Pulmonary artery endothelial cell (primary cell): Measurements from ENCODE around the gene FADS6. TPM values are rescaled to one million over a fixed set of nuclear protein-coding genes. Genes with fewer than 3 reads are reported as not detected.
"Not testable (repeated sequence)": the region's sequence is repeated elsewhere in the genome, so short reads cannot be mapped to it uniquely, and the experiment has no call there.

Source experiments
- DNase-seq: peaks from one replicate; pipeline ENCODE4 v3.0.0-alpha.2; 2011; ENCODE audit warnings: low read depth, low spot score
- total RNA-seq: library from RNA; depleted of rRNA; stranded (reverse); fragments of >200 nt; gene quantifications from 2 replicates; pipeline ENCODE4 v1.2.3, GENCODE V29; 2014

The FADS6 gene
- total RNA-seq, 1 donor from 2014 or later = not detected

GRCh38 chr17:74870028-74870427 is 23.4 kb downstream of the FADS6 start:
- DNase-seq = not testable (repeated sequence)

DNA sequence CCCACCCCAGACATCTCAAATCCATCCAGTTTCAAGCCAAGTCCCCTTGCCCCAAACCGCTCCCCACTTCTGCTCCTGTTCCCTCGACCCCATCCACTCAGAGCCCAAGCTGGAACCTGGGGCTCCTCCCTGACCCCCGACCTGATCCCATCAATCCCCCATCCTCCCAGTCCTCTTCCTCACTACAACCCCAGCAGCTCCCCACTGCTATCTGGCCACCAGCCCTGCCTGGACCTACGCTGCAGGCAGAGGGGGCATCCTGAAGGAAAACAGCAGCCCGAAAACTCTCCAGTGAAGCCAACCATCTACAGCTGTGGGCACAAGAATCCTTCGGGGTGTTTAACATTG is 24.6 kb downstream of the FADS6 start:
- no peak for DNase-seq

DNA sequence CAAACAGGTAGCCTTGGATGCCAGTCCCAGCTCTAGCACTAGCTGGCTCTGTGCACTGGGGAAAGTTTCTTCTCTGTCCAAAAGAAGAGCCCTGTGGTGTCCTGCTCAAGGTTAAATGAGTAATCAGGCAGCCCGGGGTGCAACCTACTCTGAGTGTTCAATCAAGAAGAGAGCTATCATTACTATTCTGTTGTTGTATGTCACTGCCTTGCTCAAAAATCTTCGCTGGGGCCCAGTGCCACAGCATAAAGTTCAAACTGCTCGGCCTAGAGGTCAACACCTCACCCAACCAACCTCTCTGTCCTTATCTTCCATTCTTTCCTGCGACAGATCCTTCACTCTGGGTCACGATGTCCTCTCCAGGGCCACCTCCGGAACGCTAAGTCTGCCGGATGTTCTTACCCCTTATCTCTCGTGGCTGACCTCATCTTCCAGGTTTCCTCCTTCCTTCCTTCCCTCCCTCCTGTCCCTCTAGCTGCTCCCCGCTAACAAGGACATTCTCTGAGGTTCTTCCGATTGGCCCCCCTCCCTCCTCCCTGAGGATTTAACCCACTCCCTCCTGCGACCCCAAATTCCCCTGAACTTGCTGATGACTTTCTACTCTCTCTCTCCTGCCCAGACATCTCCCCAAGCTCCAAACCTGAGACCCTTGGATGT is 25.1 kb downstream of the FADS6 start:
- DNase-seq = no peak

DNA sequence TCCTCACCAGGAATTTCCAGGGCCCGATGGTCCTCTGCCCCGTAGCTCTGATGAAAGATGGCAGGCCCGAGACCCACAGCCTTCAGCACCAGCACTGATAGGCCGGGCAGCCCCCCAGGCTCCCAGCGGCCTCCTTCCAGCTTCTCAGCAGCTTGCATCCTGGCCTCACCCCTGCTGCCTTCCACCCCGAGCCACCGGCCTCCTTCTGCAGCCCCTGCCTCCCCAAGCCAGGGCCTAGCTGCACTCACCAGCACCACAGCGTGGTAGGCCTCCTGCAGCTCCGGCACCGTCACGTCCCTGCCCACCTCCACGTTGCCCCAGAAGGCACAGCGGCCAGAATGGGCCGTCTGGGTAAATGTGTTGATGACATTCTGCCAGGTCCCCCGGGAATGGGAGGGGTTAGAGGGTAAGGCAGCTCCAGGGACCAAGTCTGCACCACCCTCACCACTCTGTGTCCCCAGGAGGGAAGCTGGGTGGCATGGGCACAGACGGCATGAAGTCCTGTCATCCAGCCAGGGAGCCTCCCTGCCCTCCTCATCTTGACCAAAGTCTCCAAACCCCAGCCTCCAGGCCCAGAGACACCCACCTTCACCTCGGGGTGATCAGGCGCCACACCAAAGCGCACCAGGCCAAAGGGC is 27.1 kb downstream of the FADS6 start:
- no peak for DNase-seq

DNA sequence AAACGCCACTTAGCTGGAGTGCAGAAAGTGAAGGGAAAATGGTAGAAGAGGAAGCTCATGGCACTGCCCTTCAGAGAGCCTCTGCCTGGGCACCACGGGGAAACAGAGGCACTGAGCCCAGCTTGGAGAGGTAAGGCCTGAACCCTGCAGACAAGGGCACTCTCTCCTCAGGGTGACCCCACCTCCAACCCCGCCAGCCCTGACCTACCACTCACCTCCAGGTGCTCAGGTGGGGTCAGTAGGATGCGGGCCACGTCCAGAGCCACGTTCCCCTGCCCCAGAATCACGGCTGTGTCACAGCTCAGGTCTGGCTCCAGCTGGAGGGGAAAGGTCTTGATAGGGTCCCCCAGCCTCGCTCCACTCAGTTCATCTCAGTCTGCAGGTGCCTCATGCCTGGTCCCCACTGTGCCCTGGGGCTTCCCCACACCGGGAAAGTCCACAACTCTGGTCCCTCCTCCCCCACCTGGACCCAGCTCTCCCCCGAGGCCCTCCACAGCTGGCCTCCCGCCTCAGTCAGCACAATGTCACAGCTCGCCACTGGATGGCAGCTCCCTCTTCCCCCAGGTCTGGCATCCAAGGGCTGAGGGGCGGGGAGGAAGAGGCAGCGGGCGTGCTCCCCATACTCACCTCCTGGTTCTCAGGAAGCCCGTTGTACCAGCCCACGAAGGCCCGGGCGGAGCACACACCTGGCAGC is 27.8 kb downstream of the FADS6 start:
- DNase-seq = no peak

GRCh38 chr17:74864866-74865395 is 28.5 kb downstream of the FADS6 start:
- no peak for DNase-seq

GRCh38 chr17:74864297-74864865 is 29.1 kb downstream of the FADS6 start:
- no peak for DNase-seq

- DNase-seq = no peak
Observed at GRCh38 chr17:74863420-74864296, 29.8 kb downstream of the FADS6 start.

- no peak for DNase-seq
Observed at GRCh38 chr17:74862919-74863318, 30.5 kb downstream of the FADS6 start.

GRCh38 chr17:74862108-74862901 is 31.1 kb downstream of the FADS6 start:
- no peak for DNase-seq

DNA sequence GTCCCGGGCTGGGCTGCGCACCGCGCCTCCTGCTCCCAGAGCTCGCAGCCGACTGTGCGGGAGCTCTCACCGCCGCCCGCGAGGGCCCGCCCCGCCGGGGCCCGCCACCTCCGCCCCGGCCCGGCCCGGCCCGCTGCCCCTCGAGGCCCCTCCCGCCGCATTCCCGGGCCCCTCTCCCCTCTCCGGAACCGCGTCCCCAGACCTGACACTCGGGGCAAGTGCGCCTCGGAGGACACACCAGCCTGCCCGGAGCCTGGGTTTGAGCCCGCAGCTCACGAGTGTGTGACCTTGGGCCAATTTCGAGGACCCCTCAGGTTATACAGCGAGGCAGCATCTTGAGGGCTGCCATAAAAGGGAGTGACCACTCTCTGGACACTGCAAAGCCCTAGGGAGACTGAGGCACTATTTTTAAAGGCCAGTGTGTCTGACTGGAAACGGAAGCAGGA is 31.7 kb downstream of the FADS6 start:
- DNase-seq = no peak

- DNase-seq = no peak
Observed at GRCh38 chr17:74860872-74861661, 32.4 kb downstream of the FADS6 start.

GRCh38 chr17:74860229-74860871 is 33.1 kb downstream of the FADS6 start:
- no peak for DNase-seq

DNA sequence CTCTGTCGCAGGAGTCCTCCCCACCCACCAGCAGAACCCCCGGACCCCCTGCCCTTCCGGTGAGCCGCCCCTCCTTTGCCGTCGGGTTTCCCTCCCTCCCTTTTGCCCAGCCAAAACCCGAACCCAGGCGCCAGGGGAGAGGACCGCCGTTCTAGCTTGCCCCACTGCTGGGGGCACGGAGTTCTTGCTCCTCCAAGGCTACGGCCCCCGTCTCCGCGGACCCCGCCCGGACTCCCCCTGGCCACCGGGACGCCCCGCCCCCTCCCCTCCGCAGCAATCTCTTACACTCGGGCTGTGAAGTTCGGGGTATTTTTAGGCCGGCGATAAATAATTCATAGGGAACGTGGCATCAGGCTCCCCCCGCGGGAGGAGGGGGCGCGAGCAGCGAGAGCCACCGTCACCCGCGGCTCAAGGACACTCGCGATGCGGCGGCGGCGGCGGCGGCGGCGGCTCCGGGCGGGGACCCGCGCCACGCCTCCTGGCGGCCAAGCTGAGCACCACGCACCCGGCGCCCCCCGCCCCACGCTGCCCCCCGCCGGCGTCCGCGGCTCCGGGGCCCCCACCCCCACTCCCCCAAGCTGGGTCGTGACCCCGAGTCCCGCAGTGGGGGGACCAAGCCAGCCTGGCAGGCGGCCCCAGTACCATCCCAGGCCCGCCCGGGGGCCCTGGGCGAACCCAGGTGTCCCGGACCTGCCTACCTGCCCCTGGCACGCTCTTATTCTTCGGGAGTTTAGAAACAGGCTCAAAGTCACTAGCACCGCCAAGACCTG is 33.8 kb downstream of the FADS6 start, which contains the start of gene GRIN2C:
GRIN2C (minus strand) TSS at position 427 of the 770 bp plus-strand sequence. CDS start 4,793 bp downstream, outside the sequence.
- DNase-seq = no peak

GRCh38 chr17:74858672-74859458 is 34.6 kb downstream of the FADS6 start:
- no peak for DNase-seq

GRCh38 chr17:74857191-74857590 is 36.2 kb downstream of the FADS6 start:
- DNase-seq = no peak

DNA sequence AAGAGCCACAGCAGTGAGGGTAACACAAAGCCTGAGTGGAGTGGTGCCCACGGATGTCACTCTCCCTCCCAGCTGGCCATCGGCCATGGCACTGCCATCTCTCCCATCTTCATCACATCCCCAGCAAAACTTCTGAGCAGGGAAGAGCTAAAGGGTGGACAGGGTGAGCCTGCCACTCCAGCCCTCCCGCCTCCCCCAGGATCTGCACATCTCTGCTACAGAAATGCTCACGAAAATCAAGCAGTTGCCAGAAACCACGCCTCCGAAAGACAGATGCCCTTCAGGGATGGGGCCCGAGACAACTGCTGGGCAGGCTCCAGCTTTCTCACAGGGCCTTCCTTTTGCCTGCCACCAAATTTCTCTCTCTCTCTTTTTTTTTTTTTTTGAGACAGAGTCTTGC is 37.3 kb downstream of the FADS6 start:
- no peak for DNase-seq
